ENCODE data around the gene IMPA2. TPM values are rescaled to one million over a fixed set of nuclear protein-coding genes. Genes with fewer than 3 reads are reported as not detected.
A peak's percentile ranks its signal among the peaks of the same experiment; 100 is the strongest.

The IMPA2 gene
- polyA plus RNA-seq, 1 donor (not counting 4 experiments of a cell fraction or from before 2014, with no cell fraction given), result 17.6 TPM

- Histone ChIP-seq H3K36me3 (ENCODE audit: control insufficient read depth in 2 of 2, extremely low read depth in 1 of 2, insufficient read depth in 2 of 2, low read length in 2 of 2) (no peaks in the 10 kb centered on the region), H3K4me3 (ENCODE audit: control insufficient read depth in 2 of 3, extremely low read depth in 1 of 3, insufficient read depth in 2 of 3, low read depth in 1 of 3, low read length in 3 of 3) (no peak overlapping the region), H3K79me2 (ENCODE audit: control insufficient read depth, insufficient read depth, low read length) (no peaks in the 10 kb centered on the region), H3K4me2 (ENCODE audit: control insufficient read depth, extremely low read depth, insufficient read depth, low read depth, low read length) (no peak overlapping the region), H3K27me3 (ENCODE audit: control insufficient read depth, extremely low read depth, insufficient read depth, low read length) (no peaks in the 10 kb centered on the region), H4K20me1 (ENCODE audit: control insufficient read depth, extremely low read depth, insufficient read depth, low read length) (no peaks in the 10 kb centered on the region), H3K4me1 (ENCODE audit: control insufficient read depth, extremely low read depth, insufficient read depth, low read length) (peaks cover 20% of the 10 kb centered on the region), H3K9me1 (ENCODE audit: control insufficient read depth, extremely low read depth, insufficient read depth, low read length) (no peaks in the 10 kb centered on the region), H3K9ac (ENCODE audit: control insufficient read depth, extremely low read depth, insufficient read depth, low read length) (no peak overlapping the region), H2AFZ (ENCODE audit: control insufficient read depth, low read length) (no peak overlapping the region), H3K27ac (ENCODE audit: control insufficient read depth, insufficient read depth, low read length) (no peak overlapping the region), H3K9me3 (ENCODE audit: control insufficient read depth, low read depth, low read length) (no peaks in the 10 kb centered on the region)
- dilution Hi-C loops (cut with MboI; ENCODE audit: extremely low pct_ligation_motif_present, low sequenced_read_pairs), result no loop called here
- TF ChIP-seq EZH2 (IDR thresholded peaks at IDR 0.05; ENCODE audit: low read length) (no peak), CTCF (optimal IDR thresholded peaks at IDR 0.05 in 1 of 3, IDR thresholded peaks at IDR 0.05 in 1 of 3, conservative IDR thresholded peaks at IDR 0.05 in 1 of 3; ENCODE audit: extremely low read depth in 1 of 3, insufficient read depth in 2 of 3, low read length in 3 of 3) (no peak)
- DNase-seq (ENCODE audit: low read depth, low spot score) (no peak), FAIRE-seq (no peak)
Observed at GRCh38 chr18:11993264-11993916, 12.1 kb downstream of the IMPA2 start.

- Histone ChIP-seq H3K79me2 (ENCODE audit: control insufficient read depth, insufficient read depth, low read length) (no peaks in the 10 kb centered on the region), H3K27me3 (ENCODE audit: control insufficient read depth, extremely low read depth, insufficient read depth, low read length) (no peaks in the 10 kb centered on the region), H4K20me1 (ENCODE audit: control insufficient read depth, extremely low read depth, insufficient read depth, low read length) (no peaks in the 10 kb centered on the region), H3K9ac (ENCODE audit: control insufficient read depth, extremely low read depth, insufficient read depth, low read length) (peak overlapping the region; percentile 19), H3K9me3 (ENCODE audit: control insufficient read depth, low read depth, low read length) (no peaks in the 10 kb centered on the region), H3K4me1 (ENCODE audit: control insufficient read depth, extremely low read depth, insufficient read depth, low read length) (peaks cover 20% of the 10 kb centered on the region), H3K9me1 (ENCODE audit: control insufficient read depth, extremely low read depth, insufficient read depth, low read length) (no peaks in the 10 kb centered on the region), H3K4me2 (ENCODE audit: control insufficient read depth, extremely low read depth, insufficient read depth, low read depth, low read length) (peak overlapping the region; percentile 29), H3K4me3 (ENCODE audit: control insufficient read depth in 2 of 3, extremely low read depth in 1 of 3, insufficient read depth in 2 of 3, low read depth in 1 of 3, low read length in 3 of 3) (no peak overlapping the region), H3K27ac (ENCODE audit: control insufficient read depth, insufficient read depth, low read length) (peak overlapping the region; percentile 30), H2AFZ (ENCODE audit: control insufficient read depth, low read length) (peak overlapping the region; percentile 21), H3K36me3 (ENCODE audit: control insufficient read depth in 2 of 2, extremely low read depth in 1 of 2, insufficient read depth in 2 of 2, low read length in 2 of 2) (no peaks in the 10 kb centered on the region)
- FAIRE-seq (peak; percentile 53), DNase-seq (ENCODE audit: low read depth, low spot score) (no peak)
- TF ChIP-seq EZH2 (IDR thresholded peaks at IDR 0.05; ENCODE audit: low read length) (no peak), CTCF (optimal IDR thresholded peaks at IDR 0.05 in 1 of 3, IDR thresholded peaks at IDR 0.05 in 1 of 3, conservative IDR thresholded peaks at IDR 0.05 in 1 of 3; ENCODE audit: extremely low read depth in 1 of 3, insufficient read depth in 2 of 3, low read length in 3 of 3) (no peak)
- dilution Hi-C loops (cut with MboI; ENCODE audit: extremely low pct_ligation_motif_present, low sequenced_read_pairs), result no loop called here
Observed at GRCh38 chr18:11994336-11994702, 13.0 kb downstream of the IMPA2 start.

Measured in keratinocyte (primary cell).